ENCODE measurements around the gene KMT2C.

- TF ChIP-seq CTCF (IDR thresholded peaks at IDR 0.05) (no peak), POLR2A (IDR thresholded peaks at IDR 0.05) (no peak)
These were observed 72.0 kb downstream of the KMT2C start for GRCh38 chr7:152363798-152364197.
